Stimulated activated CD4-positive, alpha-beta T cell treated with anti-CD3 and anti-CD28 coated beads, Interleukin-12 subunit alpha, Interleukin-12 subunit beta, amount 100 ng/mL, for 4 hours (primary cell): ENCODE measurements around the gene STIL.

Experiments used
- DNase-seq: peaks from one replicate; pipeline ENCODE4 v3.0.0-alpha.2; 2020

STIL gene

GRCh38 chr1:47232187-47232874, 81.6 kb downstream of the STIL start, which contains the start of gene TAL1:
Gene TAL1, minus strand, starts transcription at chr1:47232225. Its CDS starts 6,337 bp downstream, at chr1:47225888.
- no peak for DNase-seq

- DNase-seq = no peak
Measured at GRCh38 chr1:47231301-47232186, 82.4 kb downstream of the STIL start.

- no peak for DNase-seq
Measured at GRCh38 chr1:47230692-47231300, 83.2 kb downstream of the STIL start.

GRCh38 chr1:47229886-47230691, 83.9 kb downstream of the STIL start:
- no peak for DNase-seq

- no peak for DNase-seq
Measured at GRCh38 chr1:47229031-47229885, 84.7 kb downstream of the STIL start.

GRCh38 chr1:47228644-47229030, 85.3 kb downstream of the STIL start:
- DNase-seq = no peak

GRCh38 chr1:47227341-47228232, 86.4 kb downstream of the STIL start:
- DNase-seq = no peak

- no peak for DNase-seq
Measured at GRCh38 chr1:47226839-47227215, 87.1 kb downstream of the STIL start.

GRCh38 chr1:47226121-47226838, 87.7 kb downstream of the STIL start:
- no peak for DNase-seq

GRCh38 chr1:47225430-47226100, 88.4 kb downstream of the STIL start:
- no peak for DNase-seq

- DNase-seq = no peak
Measured at GRCh38 chr1:47224676-47225399, 89.1 kb downstream of the STIL start.

- DNase-seq = no peak
Measured at GRCh38 chr1:47223921-47224675, 89.8 kb downstream of the STIL start.

GRCh38 chr1:47223174-47223920, 90.6 kb downstream of the STIL start:
- DNase-seq = no peak

GRCh38 chr1:47222476-47222875, 91.5 kb downstream of the STIL start:
- DNase-seq = no peak

- DNase-seq = no peak
Measured at GRCh38 chr1:47219590-47220220, 94.2 kb downstream of the STIL start.

GRCh38 chr1:47219001-47219400, 94.9 kb downstream of the STIL start:
- DNase-seq = no peak
